ENCODE measurements around the gene TP53INP2. TPM values are rescaled to one million over a fixed set of nuclear protein-coding genes. Genes with fewer than 3 reads are reported as not detected.

Gene TP53INP2
- total and polyA plus RNA-seq, 2 of the 13 experiments (the other 11 are each of a cell fraction or from before 2014, with no cell fraction given), result 5.2 to 18.8 TPM

- TF ChIP-seq ARID3A (IDR thresholded peaks at IDR 0.05; ENCODE audit: low read depth, low read length) (peak; percentile 59), THAP7 (CRISPR knock-in tag; IDR thresholded peaks at IDR 0.05) (peak; percentile 61; the same call in 1 of the 2 replicates), EEA1 (CRISPR knock-in tag; IDR thresholded peaks at IDR 0.05; ENCODE audit: borderline replicate concordance) (peak; percentile 58; the same call in 1 of the 2 replicates), PRDM15 (CRISPR knock-in tag; IDR thresholded peaks at IDR 0.05) (no peak; the same call in 1 of the 2 replicates), TAF15 (IDR thresholded peaks at IDR 0.05; ENCODE audit: low read depth, low read length, poor library complexity, severe bottlenecking) (peak; percentile 17), MXD3 (CRISPR knock-in tag; IDR thresholded peaks at IDR 0.05) (no peak; the same call in 1 of the 2 replicates), HINFP (CRISPR knock-in tag; IDR thresholded peaks at IDR 0.05; ENCODE audit: low read depth) (no peak), SP2 (CRISPR knock-in tag; IDR thresholded peaks at IDR 0.05) (no peak), NFE2 (CRISPR knock-in tag; IDR thresholded peaks at IDR 0.05) (no peak; the same call in 1 of the 2 replicates), LBX2 (CRISPR knock-in tag; IDR thresholded peaks at IDR 0.05; ENCODE audit: borderline replicate concordance) (no peak), CENPBD1 (CRISPR knock-in tag; IDR thresholded peaks at IDR 0.05; ENCODE audit: borderline replicate concordance, low read depth) (no peak), NFAT5 (CRISPR knock-in tag; IDR thresholded peaks at IDR 0.05) (0 out of 2 replicates have a peak, but pooled peaks have one; percentile 22)
These were observed 544 bp upstream of the TP53INP2 start (continued) for GRCh38 chr20:34703424-34704176.
